ENCODE measurements around the gene SMC1B.
"Not testable (repeated sequence)": the region's sequence is repeated elsewhere in the genome, so short reads cannot be mapped to it uniquely, and the experiment has no call there.

Gene SMC1B

GRCh38 chr22:45296628-45297297 lies 116.6 kb downstream of the SMC1B start:
- FAIRE-seq, result no peak

- FAIRE-seq, result no peak
Observed at GRCh38 chr22:45295492-45295891, 117.9 kb downstream of the SMC1B start.

- FAIRE-seq, result not testable (repeated sequence)
Observed at GRCh38 chr22:45295004-45295403, 118.4 kb downstream of the SMC1B start.

All from A204.1 (cell line).